ENCODE measurements around the gene MPPE1.

- TF ChIP-seq, protein P1, sequence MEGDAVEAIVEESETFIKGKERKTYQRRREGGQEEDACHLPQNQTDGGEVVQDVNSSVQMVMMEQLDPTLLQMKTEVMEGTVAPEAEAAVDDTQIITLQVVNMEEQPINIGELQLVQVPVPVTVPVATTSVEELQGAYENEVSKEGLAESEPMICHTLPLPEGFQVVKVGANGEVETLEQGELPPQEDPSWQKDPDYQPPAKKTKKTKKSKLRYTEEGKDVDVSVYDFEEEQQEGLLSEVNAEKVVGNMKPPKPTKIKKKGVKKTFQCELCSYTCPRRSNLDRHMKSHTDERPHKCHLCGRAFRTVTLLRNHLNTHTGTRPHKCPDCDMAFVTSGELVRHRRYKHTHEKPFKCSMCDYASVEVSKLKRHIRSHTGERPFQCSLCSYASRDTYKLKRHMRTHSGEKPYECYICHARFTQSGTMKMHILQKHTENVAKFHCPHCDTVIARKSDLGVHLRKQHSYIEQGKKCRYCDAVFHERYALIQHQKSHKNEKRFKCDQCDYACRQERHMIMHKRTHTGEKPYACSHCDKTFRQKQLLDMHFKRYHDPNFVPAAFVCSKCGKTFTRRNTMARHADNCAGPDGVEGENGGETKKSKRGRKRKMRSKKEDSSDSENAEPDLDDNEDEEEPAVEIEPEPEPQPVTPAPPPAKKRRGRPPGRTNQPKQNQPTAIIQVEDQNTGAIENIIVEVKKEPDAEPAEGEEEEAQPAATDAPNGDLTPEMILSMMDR (IDR thresholded peaks at IDR 0.05; ENCODE audit: insufficient read depth, low read depth, low read length), result no peak
- TF ChIP-seq EZH2 (IDR thresholded peaks at IDR 0.05; ENCODE audit: insufficient read depth, low read length), result no peak
These were observed 47.3 kb downstream of the MPPE1 start for GRCh38 chr18:11860594-11861450.

Data from astrocyte (in vitro differentiated cells and primary cell).